ENCODE measurements around the gene ACTN4.
A peak's percentile ranks its signal among the peaks of the same experiment; 100 is the strongest.
"Not testable (repeated sequence)": the region's sequence is repeated elsewhere in the genome, so short reads cannot be mapped to it uniquely, and the experiment has no call there.

The ACTN4 gene

GRCh38 chr19:38735257-38735686 is 87.8 kb downstream of the ACTN4 start:
- DNase-seq = no peak

GRCh38 chr19:38736036-38736412 is 88.6 kb downstream of the ACTN4 start:
- peak in 3 of 51 donors; percentile 6 to 26 (median 24) for DNase-seq

- DNase-seq = no peak
Observed at GRCh38 chr19:38736413-38737280, 89.2 kb downstream of the ACTN4 start.

- no peak for DNase-seq
Observed at GRCh38 chr19:38737281-38737865, 89.9 kb downstream of the ACTN4 start.

- no peak for DNase-seq
Observed at GRCh38 chr19:38737921-38738737, 90.7 kb downstream of the ACTN4 start.

- DNase-seq = no peak
Observed at GRCh38 chr19:38739440-38740256, 92.2 kb downstream of the ACTN4 start.

GRCh38 chr19:38740257-38740592 is 92.8 kb downstream of the ACTN4 start:
- no peak for DNase-seq

- no peak for DNase-seq
Observed at GRCh38 chr19:38740932-38741331, 93.5 kb downstream of the ACTN4 start.

- no peak for DNase-seq
Observed at GRCh38 chr19:38741670-38742069, 94.2 kb downstream of the ACTN4 start.

- no peak for DNase-seq
Observed at GRCh38 chr19:38742296-38742695, 94.8 kb downstream of the ACTN4 start.

GRCh38 chr19:38742906-38743305 is 95.5 kb downstream of the ACTN4 start:
- DNase-seq = no peak

GRCh38 chr19:38743394-38744297 is 96.2 kb downstream of the ACTN4 start:
- DNase-seq = no peak

- no peak for DNase-seq
Observed at GRCh38 chr19:38744298-38744681, 96.8 kb downstream of the ACTN4 start, which contains the start of gene CAPN12. CAPN12 (minus strand) TSS chr19:38744474; CDS start chr19:38744165, 309 bp downstream.

- DNase-seq = no peak
Observed at GRCh38 chr19:38744874-38745273, 97.4 kb downstream of the ACTN4 start.

- DNase-seq = no peak
Observed at GRCh38 chr19:38745316-38745715, 97.9 kb downstream of the ACTN4 start.

GRCh38 chr19:38753783-38754182 is 106.3 kb downstream of the ACTN4 start:
- not testable (repeated sequence) for DNase-seq

GRCh38 chr19:38754196-38754595 is 106.7 kb downstream of the ACTN4 start:
- DNase-seq = not testable (repeated sequence)

- DNase-seq = no peak
Observed at GRCh38 chr19:38759590-38760003, 112.1 kb downstream of the ACTN4 start.

GRCh38 chr19:38760805-38761517 is 113.5 kb downstream of the ACTN4 start:
- not testable (repeated sequence) for DNase-seq
